ENCODE data around the gene CENPE. TPM values are rescaled to one million over a fixed set of nuclear protein-coding genes. Genes with fewer than 3 reads are reported as not detected.

The CENPE gene
- polyA plus RNA-seq, 3 donors, result 0.03 to 0.17 (median 0.07) TPM

GRCh38 chr4:103091601-103092223 lies 106.4 kb downstream of the CENPE start:
- WGBS (ENCODE audit: insufficient coverage), result no CpG with 5 or more reads among the region's 3 CpGs
- no peaks in the 10 kb centered on the region for H3K9me3 ChIP-seq (replicated peaks in 1 of 2; ENCODE audit: control insufficient read depth in 1 of 2, insufficient read depth in 1 of 2, low read length in 2 of 2)
- peak; percentile 79 for TF ChIP-seq CTCF (IDR thresholded peaks at IDR 0.05)

GRCh38 chr4:103089481-103089880 lies 108.7 kb downstream of the CENPE start:
- H3K4me3 Mint-ChIP-seq, result no peak overlapping the region
- Histone ChIP-seq H3K27ac (ENCODE audit: low read depth in 1 of 2, low read length in 2 of 2) (no peak overlapping the region), H3K27me3 (ENCODE audit: control insufficient read depth in 2 of 2, insufficient read depth in 2 of 2, low read length in 2 of 2) (no peaks in the 10 kb centered on the region), H4K20me1 (ENCODE audit: insufficient read depth, low read length) (no peaks in the 10 kb centered on the region), H3K79me2 (ENCODE audit: insufficient read depth, low read length) (no peaks in the 10 kb centered on the region), H3K4me3 (replicated peaks in 1 of 3; ENCODE audit: low read depth in 2 of 3, low read length in 3 of 3) (no peak overlapping the region), H3K9me3 (replicated peaks in 1 of 2; ENCODE audit: control insufficient read depth in 1 of 2, insufficient read depth in 1 of 2, low read length in 2 of 2) (no peaks in the 10 kb centered on the region), H3K4me1 (ENCODE audit: control insufficient read depth in 1 of 2, insufficient read depth in 2 of 2, low read length in 2 of 2) (no peaks in the 10 kb centered on the region), H3K36me3 (replicated peaks in 1 of 2; ENCODE audit: control insufficient read depth in 1 of 2, insufficient read depth in 2 of 2, low read length in 2 of 2) (peaks cover 17 to 54% of the 10 kb centered on the region in 2 donors), H2AFZ (ENCODE audit: insufficient read depth, low read depth, low read length, poor library complexity, severe bottlenecking) (no peak overlapping the region), H3K9ac (ENCODE audit: insufficient read depth, low read length, poor library complexity, severe bottlenecking) (no peak overlapping the region), H3K4me2 (replicated peaks; ENCODE audit: extremely low read depth, low read length, poor library complexity, severe bottlenecking) (no peak overlapping the region)
- no peak for TF ChIP-seq CTCF (IDR thresholded peaks at IDR 0.05)
- H3K27me3 Mint-ChIP-seq (ENCODE audit: low read depth in 3 of 3), result peaks cover 0 to 2% (median 0%) of the 10 kb centered on the region in 3 donors
- H3K27ac Mint-ChIP-seq, result no peak overlapping the region
- H3K9me3 Mint-ChIP-seq, result no peaks in the 10 kb centered on the region
- H3K36me3 Mint-ChIP-seq, result peaks cover 33 to 49% of the 10 kb centered on the region in 2 donors
- peaks cover 6% of the 10 kb centered on the region for H3K4me1 Mint-ChIP-seq
- intact Hi-C loops (cut with micrococcal nuclease), result loop anchor here in 1 of 2 donors (5.0 kb wide), 1 partner anchor 37 kb away; no protein-coding TSS in a partner anchor
- 57% methylated on average over 1 of the region's 2 CpGs for WGBS (ENCODE audit: insufficient coverage)
- no peak for DNase-seq

More at GRCh38 chr4:103091601-103092223, 106.4 kb downstream of the CENPE start:
- Histone ChIP-seq H3K27me3 (ENCODE audit: control insufficient read depth in 2 of 2, insufficient read depth in 2 of 2, low read length in 2 of 2) (no peaks in the 10 kb centered on the region), H4K20me1 (ENCODE audit: insufficient read depth, low read length) (no peaks in the 10 kb centered on the region), H2AFZ (ENCODE audit: insufficient read depth, low read depth, low read length, poor library complexity, severe bottlenecking) (no peak overlapping the region), H3K4me3 (replicated peaks in 1 of 3; ENCODE audit: low read depth in 2 of 3, low read length in 3 of 3) (no peak overlapping the region), H3K79me2 (ENCODE audit: insufficient read depth, low read length) (no peaks in the 10 kb centered on the region), H3K27ac (ENCODE audit: low read depth in 1 of 2, low read length in 2 of 2) (no peak overlapping the region), H3K4me2 (replicated peaks; ENCODE audit: extremely low read depth, low read length, poor library complexity, severe bottlenecking) (no peak overlapping the region), H3K9ac (ENCODE audit: insufficient read depth, low read length, poor library complexity, severe bottlenecking) (no peak overlapping the region), H3K4me1 (ENCODE audit: control insufficient read depth in 1 of 2, insufficient read depth in 2 of 2, low read length in 2 of 2) (no peaks in the 10 kb centered on the region), H3K36me3 (replicated peaks in 1 of 2; ENCODE audit: control insufficient read depth in 1 of 2, insufficient read depth in 2 of 2, low read length in 2 of 2) (peaks cover 14 to 39% of the 10 kb centered on the region in 2 donors)
- Mint-ChIP-seq H3K4me3 (no peak overlapping the region), H3K27me3 (ENCODE audit: low read depth in 3 of 3) (peaks cover 0 to 2% (median 0%) of the 10 kb centered on the region in 3 donors), H3K4me1 (peaks cover 6% of the 10 kb centered on the region), H3K9me3 (no peaks in the 10 kb centered on the region), H3K27ac (no peak overlapping the region), H3K36me3 (peaks cover 25 to 38% of the 10 kb centered on the region in 2 donors)
- intact Hi-C loops (cut with micrococcal nuclease), result loop anchor here in 1 of 2 donors (2.0 kb wide), 1 partner anchor 45 kb away; no protein-coding TSS in a partner anchor
- DNase-seq, result peak; percentile 29 to 43 (median 31)
